Neuronal stem cell (in vitro differentiated cells): ENCODE data around the gene CDK12.
"Not testable (repeated sequence)": the region's sequence is repeated elsewhere in the genome, so short reads cannot be mapped to it uniquely, and the experiment has no call there.

Experiments used
- DNase-seq: peaks from one replicate; pipeline ENCODE4 v3.0.0-alpha.2; 2013; ENCODE audit warnings: low spot score
- H2AFZ ChIP-seq: one replicate; pipeline ENCODE4 v1.6.1; 2013; ENCODE audit warnings: mild to moderate bottlenecking, low read length, inconsistent platforms
- H2AK5ac ChIP-seq: 2 replicates; pipeline ENCODE4 v1.6.1; 2013; ENCODE audit warnings: low read depth, mild to moderate bottlenecking, inconsistent platforms, low read length, moderate library complexity, mixed read lengths
- H2BK120ac ChIP-seq: 2 replicates; pipeline ENCODE4 v1.6.1; 2013; ENCODE audit warnings: low read depth, mild to moderate bottlenecking, inconsistent platforms, low read length, moderate library complexity, mixed read lengths
- H2BK12ac ChIP-seq: one replicate; pipeline ENCODE4 v1.6.1; 2013; ENCODE audit warnings: low read length, inconsistent platforms
- H2BK15ac ChIP-seq: 2 replicates; pipeline ENCODE4 v1.6.1; 2013; ENCODE audit warnings: mild to moderate bottlenecking, low read length, inconsistent platforms, mixed read lengths
- H2BK5ac ChIP-seq: one replicate; pipeline ENCODE4 v1.6.1; 2013; ENCODE audit warnings: inconsistent platforms, mild to moderate bottlenecking, low read length, moderate library complexity
- H3K14ac ChIP-seq: one replicate; pipeline ENCODE4 v1.6.1; 2013; ENCODE audit warnings: low read length, inconsistent platforms
- H3K18ac ChIP-seq: 2 replicates; pipeline ENCODE4 v1.6.1; 2013; ENCODE audit warnings: low read length, inconsistent platforms
- H3K23ac ChIP-seq: 2 replicates; pipeline ENCODE4 v1.6.1; 2013; ENCODE audit warnings: low read depth, mild to moderate bottlenecking, mixed read lengths, low read length, inconsistent platforms; ENCODE audit not compliant: poor library complexity
- H3K27ac ChIP-seq: replicated peaks from 3 replicates; pipeline ENCODE4 v1.5.1; 2013; ENCODE audit warnings: low read length, inconsistent platforms
- H3K27me3 ChIP-seq, 3 experiments: 2 replicates each; pipeline ENCODE4 v1.6.1; 2013; ENCODE audit warnings: low read length in 3 of 3, mild to moderate bottlenecking in 2 of 3, inconsistent platforms in 1 of 3, low read depth in 1 of 3, mixed read lengths in 1 of 3, moderate library complexity in 1 of 3; ENCODE audit not compliant: control insufficient read depth in 3 of 3, insufficient read depth in 3 of 3
- H3K36me3 ChIP-seq, 2 donors: replicated peaks in 1 of 2; 2 replicates each; pipeline ENCODE4 v1.6.1; 2013; ENCODE audit warnings: low read length in 2 of 2; ENCODE audit not compliant: control insufficient read depth in 2 of 2, insufficient read depth in 2 of 2
- H3K4ac ChIP-seq: 2 replicates; pipeline ENCODE4 v1.6.1; 2013; ENCODE audit warnings: inconsistent platforms, mild to moderate bottlenecking, low read length, moderate library complexity
- H3K4me1 ChIP-seq, 2 donors: 1 replicate in 1 of 2; 2 replicates in 1 of 2; pipeline ENCODE4 v1.6.1; 2013; ENCODE audit warnings: low read length in 2 of 2, low read depth in 1 of 2; ENCODE audit not compliant: control insufficient read depth in 2 of 2, insufficient read depth in 1 of 2
- H3K4me2 ChIP-seq: one replicate; pipeline ENCODE4 v1.6.1; 2013; ENCODE audit warnings: mild to moderate bottlenecking, low read length, inconsistent platforms; ENCODE audit not compliant: insufficient read depth, poor library complexity, severe bottlenecking
- H3K4me3 ChIP-seq, 2 donors: 2 replicates each; pipeline ENCODE4 v1.5.1; 2013; ENCODE audit warnings: low read length in 2 of 2, mild to moderate bottlenecking in 2 of 2, inconsistent platforms in 1 of 2, moderate library complexity in 1 of 2
- H3K79me1 ChIP-seq: one replicate; pipeline ENCODE4 v1.6.1; 2013; ENCODE audit warnings: low read depth, mild to moderate bottlenecking, inconsistent platforms, low read length, moderate library complexity
- H3K9ac ChIP-seq: one replicate; pipeline ENCODE4 v1.6.1; 2013; ENCODE audit warnings: mild to moderate bottlenecking, low read depth, low read length, inconsistent platforms; ENCODE audit not compliant: poor library complexity
- H3K9me3 ChIP-seq, 2 donors: replicated peaks in 1 of 2; 2 replicates each; pipeline versions ENCODE3 to v1.6.1; 2013; ENCODE audit warnings: low read length in 2 of 2, mild to moderate bottlenecking in 2 of 2, inconsistent platforms in 1 of 2, low read depth in 1 of 2, mixed read lengths in 1 of 2, moderate library complexity in 1 of 2; ENCODE audit not compliant: control insufficient read depth in 2 of 2, insufficient read depth in 1 of 2
- H4K8ac ChIP-seq: one replicate; pipeline ENCODE4 v1.6.1; 2013; ENCODE audit warnings: low read depth, mild to moderate bottlenecking, inconsistent platforms, low read length, moderate library complexity
- H4K91ac ChIP-seq: one replicate; pipeline ENCODE4 v1.6.1; 2013; ENCODE audit warnings: low read length, low read depth, mild to moderate bottlenecking, inconsistent platforms; ENCODE audit not compliant: poor library complexity
- WGBS, 2 donors: extraction: QIAGEN DNeasy Blood & Tissue Kit; methylation state at CpG; one replicate each; pipeline ENCODE4 v1.1.7; 2013; ENCODE audit warnings: missing lambda C conversion rate in 2 of 2, mixed read lengths in 1 of 2; ENCODE audit not compliant: insufficient read length in 2 of 2, insufficient replicate concordance in 1 of 2; ENCODE audit errors: extremely low coverage in 2 of 2; 5-methylcytosine and 5-hydroxymethylcytosine counted together

CDK12 gene

GRCh38 chr17:39468610-39469009 lies 7.3 kb downstream of the CDK12 start:
- not testable (repeated sequence) for H4K8ac ChIP-seq, H2AFZ ChIP-seq, H2BK15ac ChIP-seq, H3K18ac ChIP-seq, H2BK12ac ChIP-seq, H3K4me2 ChIP-seq, H3K9ac ChIP-seq, H4K91ac ChIP-seq, H2BK5ac ChIP-seq, H3K14ac ChIP-seq, H3K4ac ChIP-seq, H3K79me1 ChIP-seq, H3K23ac ChIP-seq, H3K27me3 ChIP-seq, H3K4me1 ChIP-seq, H2BK120ac ChIP-seq, H3K4me3 ChIP-seq, H3K27ac ChIP-seq, H2AK5ac ChIP-seq, DNase-seq, H3K9me3 ChIP-seq
- peaks cover 11 to 81% of the 10 kb centered on the region in 2 donors for H3K36me3 ChIP-seq
- no CpG with 5 or more reads among the region's 11 CpGs for WGBS, 2 donors

GRCh38 chr17:39473310-39473709 lies 12.0 kb downstream of the CDK12 start:
- Histone ChIP-seq H2BK15ac (no peak overlapping the region), H3K4ac (no peak overlapping the region), H3K18ac (no peak overlapping the region), H3K27ac (no peak overlapping the region), H3K23ac (no peak overlapping the region), H2AK5ac (no peak overlapping the region), H3K4me1 (no peaks in the 10 kb centered on the region), H3K36me3 (peaks cover 13 to 85% of the 10 kb centered on the region in 2 donors), H2BK120ac (no peak overlapping the region), H3K27me3 (no peaks in the 10 kb centered on the region), H3K79me1 (no peaks in the 10 kb centered on the region), H4K91ac (no peak overlapping the region), H2AFZ (no peak overlapping the region), H3K4me3 (no peak overlapping the region), H3K4me2 (no peak overlapping the region), H2BK12ac (no peak overlapping the region), H4K8ac (no peak overlapping the region), H2BK5ac (no peak overlapping the region), H3K14ac (no peak overlapping the region), H3K9ac (no peak overlapping the region), H3K9me3 (no peaks in the 10 kb centered on the region)
- DNase-seq, result no peak
- no CpG with 5 or more reads among the region's 7 CpGs for WGBS, 2 donors

DNA sequence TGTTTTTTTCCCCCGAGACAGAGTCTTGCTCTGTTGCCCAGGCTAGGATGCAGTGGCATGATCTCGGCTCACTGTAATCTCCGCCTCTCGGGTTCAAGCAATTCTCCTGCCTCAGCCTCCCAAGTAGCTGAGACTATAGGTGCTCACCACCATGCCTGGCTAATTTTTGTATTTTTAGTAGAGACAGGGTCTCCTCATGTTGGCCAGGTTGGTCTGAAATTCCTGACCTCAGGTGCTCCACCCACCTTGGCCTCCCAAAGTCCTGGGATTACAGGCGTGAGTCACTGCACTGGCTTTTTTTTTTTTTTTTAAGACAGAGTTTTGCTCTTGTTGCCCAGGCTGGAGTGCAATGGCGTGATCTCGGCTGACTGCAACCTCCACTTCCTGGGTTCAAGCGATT lies 18.3 kb downstream of the CDK12 start:
- DNase-seq, H3K27ac ChIP-seq, H3K27me3 ChIP-seq, H3K4me3 ChIP-seq, H2AK5ac ChIP-seq, H3K9ac ChIP-seq, H3K4me2 ChIP-seq, H3K23ac ChIP-seq, H4K91ac ChIP-seq, H3K18ac ChIP-seq, H3K79me1 ChIP-seq, H2BK120ac ChIP-seq, H3K9me3 ChIP-seq, H3K4ac ChIP-seq, H3K4me1 ChIP-seq, H3K14ac ChIP-seq, H2AFZ ChIP-seq, H4K8ac ChIP-seq, H2BK12ac ChIP-seq, H2BK15ac ChIP-seq, H2BK5ac ChIP-seq: not testable (repeated sequence)
- no CpG with 5 or more reads among the region's 8 CpGs for WGBS, 2 donors
- H3K36me3 ChIP-seq, result peaks cover 7 to 87% of the 10 kb centered on the region in 2 donors

DNA sequence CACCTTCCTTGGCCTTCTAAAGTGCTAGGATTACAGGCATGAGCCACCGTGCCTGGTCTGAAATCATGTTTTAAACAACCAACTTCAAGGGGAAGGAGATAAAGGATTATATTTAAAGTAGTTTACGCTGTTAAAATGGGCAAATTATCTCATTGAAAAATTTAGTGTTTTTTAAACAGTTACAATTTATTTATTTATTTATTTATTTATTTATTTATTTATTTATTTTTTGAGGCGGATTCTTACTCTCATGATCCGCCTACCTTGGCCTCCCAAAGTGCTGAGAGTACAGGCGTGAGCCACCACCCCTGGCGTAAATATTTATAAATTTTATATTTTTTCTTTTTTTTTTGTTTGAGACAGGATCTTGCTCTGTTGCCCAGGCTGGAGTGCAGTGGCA lies 22.2 kb downstream of the CDK12 start:
- Histone ChIP-seq H3K14ac (no peak overlapping the region), H3K4ac (no peak overlapping the region), H4K8ac (no peak overlapping the region), H3K9ac (no peak overlapping the region), H3K36me3 (peaks cover 5 to 72% of the 10 kb centered on the region in 2 donors), H3K4me1 (no peaks in the 10 kb centered on the region), H3K79me1 (peaks cover 1% of the 10 kb centered on the region), H4K91ac (no peak overlapping the region), H3K9me3 (no peaks in the 10 kb centered on the region), H2BK5ac (no peak overlapping the region), H2BK120ac (no peak overlapping the region), H3K23ac (no peak overlapping the region), H2BK12ac (no peak overlapping the region), H2AFZ (no peak overlapping the region), H3K18ac (no peak overlapping the region), H3K27ac (no peak overlapping the region), H2AK5ac (no peak overlapping the region), H3K4me2 (no peak overlapping the region), H3K27me3 (no peaks in the 10 kb centered on the region), H3K4me3 (no peak overlapping the region), H2BK15ac (no peak overlapping the region)
- DNase-seq, result no peak
- no CpG with 5 or more reads among the region's 6 CpGs for WGBS, 2 donors
